ENCODE data around the gene CRYGN. TPM values are rescaled to one million over a fixed set of nuclear protein-coding genes. Genes with fewer than 3 reads are reported as not detected.

CRYGN gene
- total RNA-seq, 4 donors from 2014 or later: not detected

DNA sequence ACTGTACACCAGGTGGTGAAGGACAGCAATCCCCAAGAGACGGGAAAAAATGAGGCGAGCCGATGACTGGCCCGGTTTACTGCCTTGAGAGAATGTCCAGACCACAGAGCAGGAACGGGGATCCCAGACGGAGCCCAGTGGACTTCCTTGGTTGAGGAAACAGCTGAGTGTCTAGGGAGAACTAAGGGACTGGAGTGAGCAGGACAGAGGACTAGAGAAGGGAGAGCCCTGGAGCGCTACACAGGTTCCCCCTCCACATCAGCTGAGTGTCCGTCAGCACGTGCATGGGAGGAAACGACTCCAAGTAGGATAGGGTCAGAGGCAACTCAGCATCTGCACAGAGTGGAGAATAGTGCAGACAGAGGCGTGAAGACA, 23.0 kb downstream of the CRYGN start:
- WGBS, 2 donors: 59 to 65% methylated on average over 11 of the region's 11 CpGs
- no peak for TF ChIP-seq POLR2A (IDR thresholded peaks at IDR 0.05)
- TF ChIP-seq, protein P1, sequence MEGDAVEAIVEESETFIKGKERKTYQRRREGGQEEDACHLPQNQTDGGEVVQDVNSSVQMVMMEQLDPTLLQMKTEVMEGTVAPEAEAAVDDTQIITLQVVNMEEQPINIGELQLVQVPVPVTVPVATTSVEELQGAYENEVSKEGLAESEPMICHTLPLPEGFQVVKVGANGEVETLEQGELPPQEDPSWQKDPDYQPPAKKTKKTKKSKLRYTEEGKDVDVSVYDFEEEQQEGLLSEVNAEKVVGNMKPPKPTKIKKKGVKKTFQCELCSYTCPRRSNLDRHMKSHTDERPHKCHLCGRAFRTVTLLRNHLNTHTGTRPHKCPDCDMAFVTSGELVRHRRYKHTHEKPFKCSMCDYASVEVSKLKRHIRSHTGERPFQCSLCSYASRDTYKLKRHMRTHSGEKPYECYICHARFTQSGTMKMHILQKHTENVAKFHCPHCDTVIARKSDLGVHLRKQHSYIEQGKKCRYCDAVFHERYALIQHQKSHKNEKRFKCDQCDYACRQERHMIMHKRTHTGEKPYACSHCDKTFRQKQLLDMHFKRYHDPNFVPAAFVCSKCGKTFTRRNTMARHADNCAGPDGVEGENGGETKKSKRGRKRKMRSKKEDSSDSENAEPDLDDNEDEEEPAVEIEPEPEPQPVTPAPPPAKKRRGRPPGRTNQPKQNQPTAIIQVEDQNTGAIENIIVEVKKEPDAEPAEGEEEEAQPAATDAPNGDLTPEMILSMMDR (IDR thresholded peaks at IDR 0.05): no peak
- intact Hi-C loops (cut with DNase I; ENCODE audit: low total_unique reads): no loop called here
- DNase-seq (ENCODE audit: low spot score in 2 of 2): no peak
- no peak overlapping the region for H3K4me3 ChIP-seq (ENCODE audit: low read depth, poor library complexity, severe bottlenecking)

DNA sequence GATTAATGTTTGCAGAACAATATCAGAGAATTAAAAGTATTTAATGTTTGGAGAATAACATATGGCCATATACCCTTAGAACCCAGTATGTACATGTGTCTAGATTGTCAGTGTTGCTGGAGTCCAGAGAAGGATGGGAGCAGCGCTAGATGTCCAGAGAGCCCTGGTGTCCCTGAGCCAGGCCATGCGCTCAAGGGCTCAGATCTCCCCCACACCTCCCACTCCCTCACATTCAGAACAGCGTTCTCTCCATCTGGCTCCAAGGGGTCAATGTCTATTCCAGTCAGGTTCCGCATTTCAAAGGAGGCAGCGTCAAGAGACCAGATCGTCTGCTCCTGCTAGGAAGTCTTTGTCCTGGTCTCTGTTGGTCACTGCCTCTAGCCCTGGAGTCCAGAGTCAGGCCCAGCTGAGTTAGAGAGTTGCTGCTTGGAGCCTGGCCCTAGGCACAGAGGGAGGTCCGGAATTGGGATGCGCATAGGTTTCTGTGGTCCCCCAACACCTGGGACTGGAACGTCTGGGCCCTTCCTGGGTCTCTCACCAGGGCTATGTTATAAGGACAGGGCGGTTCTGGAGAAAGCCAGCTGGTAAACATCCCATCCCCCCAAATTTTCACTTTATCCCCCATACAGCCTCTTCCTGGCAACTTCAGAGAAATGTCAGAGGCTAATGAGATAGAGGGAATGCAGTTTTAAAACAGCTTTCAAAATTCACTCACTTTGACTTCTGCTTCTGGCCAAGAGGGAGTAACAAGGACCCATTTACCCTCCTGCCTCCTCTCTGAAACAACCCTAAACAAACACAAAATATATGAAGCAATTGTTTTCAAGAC, 23.6 kb downstream of the CRYGN start:
- no peak for TF ChIP-seq POLR2A (IDR thresholded peaks at IDR 0.05)
- TF ChIP-seq, protein P1 (IDR thresholded peaks at IDR 0.05): no peak
- intact Hi-C loops (cut with DNase I; ENCODE audit: low total_unique reads): no loop called here
- 70 to 79% methylated on average over 10 of the region's 10 CpGs for WGBS, 2 donors
- no peak for DNase-seq (ENCODE audit: low spot score in 2 of 2)
- H3K4me3 ChIP-seq (ENCODE audit: low read depth, poor library complexity, severe bottlenecking): no peak overlapping the region

DNA sequence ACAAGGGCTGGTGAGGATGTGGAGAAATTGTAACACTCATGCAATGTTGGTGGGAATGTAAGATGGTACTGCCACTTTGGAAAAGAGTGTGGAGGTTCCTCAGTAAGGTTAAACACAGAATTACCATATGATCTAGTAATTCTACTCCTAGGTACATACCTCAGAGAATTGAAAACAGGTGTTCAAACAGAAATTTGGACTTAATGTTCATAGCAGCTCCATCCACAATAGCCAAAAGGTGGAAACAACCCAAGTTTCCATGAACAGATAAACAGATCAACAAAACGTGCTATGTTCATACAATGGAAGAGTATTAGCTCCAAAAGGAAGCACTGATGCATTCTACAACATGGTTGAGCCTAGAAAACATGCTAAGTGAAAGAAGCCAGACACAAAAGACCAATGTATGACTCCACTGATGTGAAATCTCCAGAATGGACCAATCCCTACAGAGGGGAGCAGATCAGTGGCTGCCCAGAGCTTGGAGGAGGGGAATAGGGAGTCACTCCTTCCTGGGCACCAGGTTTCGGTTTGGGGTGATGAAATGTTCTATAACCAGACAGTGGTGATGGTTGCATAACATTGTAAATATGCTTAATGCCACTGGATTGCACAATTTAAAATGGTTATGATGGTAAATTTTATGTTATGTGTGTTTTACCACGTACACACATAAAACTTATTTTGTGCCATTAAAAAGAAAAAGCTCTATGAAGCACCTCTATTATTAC, 24.4 kb downstream of the CRYGN start:
- DNase-seq (ENCODE audit: low spot score in 2 of 2): no peak
- intact Hi-C loops (cut with DNase I; ENCODE audit: low total_unique reads): no loop called here
- TF ChIP-seq, protein P1 (IDR thresholded peaks at IDR 0.05): no peak
- no peak for TF ChIP-seq POLR2A (IDR thresholded peaks at IDR 0.05)
- 57 to 66% methylated on average over 3 of the region's 3 CpGs for whole genome bisulfite sequencing, 2 donors
- H3K4me3 ChIP-seq (ENCODE audit: low read depth, poor library complexity, severe bottlenecking): no peak overlapping the region

DNA sequence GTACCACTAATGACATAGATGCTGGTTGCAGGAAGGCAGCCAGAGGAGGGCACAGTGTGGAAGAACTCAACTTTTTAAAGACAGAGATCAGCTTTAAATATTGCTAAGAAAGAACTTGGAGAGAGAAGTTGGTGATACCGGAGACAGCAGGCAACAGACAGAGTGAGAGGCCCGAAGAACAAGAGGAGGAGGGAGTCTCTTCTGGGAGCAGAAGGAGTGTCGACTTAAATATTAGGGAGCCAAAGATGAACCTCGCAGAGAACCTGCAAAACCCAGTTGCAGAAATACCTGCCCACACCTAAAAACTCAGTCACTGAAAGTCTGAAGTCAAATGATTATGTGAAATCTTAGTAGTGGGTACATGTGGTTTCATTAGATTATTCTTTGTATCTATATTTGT, 26.7 kb downstream of the CRYGN start:
- H3K4me3 ChIP-seq (ENCODE audit: low read depth, poor library complexity, severe bottlenecking): no peak overlapping the region
- 80 to 88% methylated on average over 4 of the region's 4 CpGs for WGBS, 2 donors
- TF ChIP-seq, protein P1 (IDR thresholded peaks at IDR 0.05): no peak
- TF ChIP-seq POLR2A (IDR thresholded peaks at IDR 0.05): no peak
- intact Hi-C loops (cut with DNase I; ENCODE audit: low total_unique reads): no loop called here
- no peak for DNase-seq (ENCODE audit: low spot score in 2 of 2)

DNA sequence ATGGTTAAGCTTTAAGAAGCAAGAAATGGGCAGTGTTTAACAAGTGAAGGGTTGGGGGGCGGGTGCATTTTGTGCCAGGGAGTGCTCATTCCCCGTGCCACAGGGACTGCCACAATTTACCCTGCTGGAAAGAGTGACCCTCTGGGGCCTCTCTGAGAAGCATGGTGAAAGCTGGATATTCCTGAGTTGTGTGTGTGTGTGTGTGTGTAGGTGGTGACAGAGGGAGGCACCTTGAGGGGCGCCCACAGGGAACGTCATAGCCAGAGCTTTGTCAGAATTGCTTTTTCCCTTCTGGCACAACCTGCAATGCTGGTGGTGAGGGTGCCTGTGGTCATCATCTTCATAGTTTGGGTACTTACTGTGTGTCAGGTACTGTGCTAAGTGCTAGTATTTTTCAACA, 27.6 kb downstream of the CRYGN start:
- 72 to 83% methylated on average over 4 of the region's 4 CpGs for WGBS, 2 donors
- DNase-seq (ENCODE audit: low spot score in 2 of 2): no peak

More for the DNA sequence above, 27.6 kb downstream of the CRYGN start:
- no peak for TF ChIP-seq POLR2A (IDR thresholded peaks at IDR 0.05)
- TF ChIP-seq, protein P1 (IDR thresholded peaks at IDR 0.05): no peak
- intact Hi-C loops (cut with DNase I; ENCODE audit: low total_unique reads): no loop called here
- H3K4me3 ChIP-seq (ENCODE audit: low read depth, poor library complexity, severe bottlenecking): no peak overlapping the region
